ENCODE results near the gene MOB1B.
A peak's percentile ranks its signal among the peaks of the same experiment; 100 is the strongest.

Gene MOB1B

GRCh38 chr4:70868778-70869177, 33.4 kb upstream of the MOB1B start:
- Histone ChIP-seq H3K4me1 (ENCODE audit: control insufficient read depth, low read depth, low read length) (no peaks in the 10 kb centered on the region), H2BK5ac (ENCODE audit: low read length) (no peak overlapping the region), H3K56ac (ENCODE audit: low read length) (no peak overlapping the region), H3K36me3 (ENCODE audit: control insufficient read depth, insufficient read depth, low read length) (no peaks in the 10 kb centered on the region), H4K8ac (ENCODE audit: low read depth, low read length) (no peak overlapping the region), H3K4me2 (ENCODE audit: low read length) (no peak overlapping the region), H3K9ac (ENCODE audit: low read length) (no peak overlapping the region), H2BK15ac (replicated peaks; ENCODE audit: low read depth) (no peak overlapping the region), H3K18ac (ENCODE audit: low read length) (no peak overlapping the region), H3K23ac (ENCODE audit: low read length) (no peak overlapping the region), H2BK120ac (ENCODE audit: low read depth, low read length) (no peak overlapping the region), H3K27me3 (ENCODE audit: insufficient read depth, low read length, poor library complexity) (no peaks in the 10 kb centered on the region), H4K5ac (ENCODE audit: low read length) (no peak overlapping the region), H3K79me1 (ENCODE audit: low read length) (no peaks in the 10 kb centered on the region), H3K4ac (ENCODE audit: low read depth, low read length) (no peak overlapping the region), H3K79me2 (ENCODE audit: control insufficient read depth, insufficient read depth, low read length) (no peaks in the 10 kb centered on the region), H2AK5ac (ENCODE audit: low read length) (no peak overlapping the region), H3K27ac (ENCODE audit: low read depth, low read length) (no peak overlapping the region), H3K4me3 (ENCODE audit: low read length) (no peak overlapping the region)
- DNase-seq: peak; percentile 20

DNA sequence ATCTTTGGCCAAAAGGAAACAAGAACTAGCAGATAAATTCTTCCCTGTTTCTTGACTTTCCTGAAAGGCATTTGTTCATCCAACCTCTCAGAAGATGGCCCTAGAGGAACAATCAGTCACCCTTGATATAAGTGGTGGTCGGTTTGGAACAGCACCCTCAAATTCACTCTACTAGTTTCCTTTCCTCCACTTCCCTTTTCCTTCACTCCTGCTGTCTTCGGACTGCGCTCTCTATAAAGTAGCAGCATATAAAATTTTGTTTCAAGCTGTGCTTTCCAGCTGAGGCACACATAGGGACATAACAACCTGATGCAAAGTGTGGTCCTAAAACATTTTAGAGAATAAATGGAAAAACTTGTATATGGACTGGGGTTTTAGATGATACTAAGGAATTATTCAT, 29.0 kb upstream of the MOB1B start:
- Histone ChIP-seq H2AK5ac (ENCODE audit: low read length) (no peak overlapping the region), H4K8ac (ENCODE audit: low read depth, low read length) (no peak overlapping the region), H3K27me3 (ENCODE audit: insufficient read depth, low read length, poor library complexity) (no peaks in the 10 kb centered on the region), H3K27ac (ENCODE audit: low read depth, low read length) (no peak overlapping the region), H3K79me1 (ENCODE audit: low read length) (no peaks in the 10 kb centered on the region), H3K4ac (ENCODE audit: low read depth, low read length) (no peak overlapping the region), H3K4me3 (ENCODE audit: low read length) (no peak overlapping the region), H3K4me2 (ENCODE audit: low read length) (no peak overlapping the region), H2BK15ac (replicated peaks; ENCODE audit: low read depth) (no peak overlapping the region), H3K79me2 (ENCODE audit: control insufficient read depth, insufficient read depth, low read length) (no peaks in the 10 kb centered on the region), H3K23ac (ENCODE audit: low read length) (no peak overlapping the region), H2BK120ac (ENCODE audit: low read depth, low read length) (no peak overlapping the region), H3K56ac (ENCODE audit: low read length) (no peak overlapping the region), H3K36me3 (ENCODE audit: control insufficient read depth, insufficient read depth, low read length) (no peaks in the 10 kb centered on the region), H3K9ac (ENCODE audit: low read length) (no peak overlapping the region), H4K5ac (ENCODE audit: low read length) (no peak overlapping the region), H3K18ac (ENCODE audit: low read length) (no peak overlapping the region), H2BK5ac (ENCODE audit: low read length) (no peak overlapping the region), H3K4me1 (ENCODE audit: control insufficient read depth, low read depth, low read length) (no peaks in the 10 kb centered on the region)
- no peak for DNase-seq
- no CpG with 5 or more reads among the region's 3 CpGs for WGBS (ENCODE audit: extremely low coverage, insufficient coverage, low lambda C conversion rate)

DNA sequence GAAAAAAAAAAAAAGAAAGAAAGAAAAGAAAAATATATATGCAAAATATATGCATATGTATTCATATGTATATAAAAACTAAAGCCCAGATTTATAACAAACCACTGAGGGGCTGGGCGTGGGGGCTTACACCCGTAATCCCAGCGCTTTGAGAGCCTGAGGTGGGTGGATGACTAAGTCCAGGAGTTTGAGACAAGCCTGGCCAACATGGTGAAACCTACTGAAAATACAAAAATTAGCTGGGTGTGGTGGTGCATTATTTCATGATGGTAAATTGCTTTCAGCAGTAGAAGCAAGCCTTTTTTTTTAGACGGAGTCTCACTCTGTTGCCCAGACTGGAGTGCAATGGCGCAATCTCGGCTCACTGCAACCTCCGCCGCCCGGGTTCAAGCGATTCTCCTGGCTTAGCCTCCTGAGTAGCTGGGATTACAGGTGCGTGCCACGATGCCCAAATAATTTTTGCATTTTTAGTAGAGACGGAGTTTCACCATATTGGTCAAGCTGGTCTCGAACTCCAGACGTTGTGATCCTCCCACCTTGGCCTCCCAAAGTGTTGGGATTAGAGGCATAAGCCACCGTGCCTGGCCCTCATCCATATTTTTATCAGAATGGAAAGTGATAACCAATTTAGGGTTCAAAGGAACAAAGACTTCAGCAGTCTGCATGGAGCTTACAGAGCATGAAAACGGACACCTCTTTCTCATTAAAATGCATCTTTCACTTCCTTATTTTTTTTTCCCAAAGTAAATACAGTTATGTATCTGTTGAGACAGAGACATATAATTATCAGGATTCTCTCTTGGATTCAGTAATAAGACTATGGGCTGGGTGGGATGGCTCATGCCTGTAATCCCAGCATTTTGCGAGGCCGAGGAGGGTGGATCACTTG, 27.7 kb upstream of the MOB1B start:
- Histone ChIP-seq H3K4me1 (ENCODE audit: control insufficient read depth, low read depth, low read length) (no peaks in the 10 kb centered on the region), H2BK5ac (ENCODE audit: low read length) (no peak overlapping the region), H3K4me2 (ENCODE audit: low read length) (no peak overlapping the region), H3K36me3 (ENCODE audit: control insufficient read depth, insufficient read depth, low read length) (no peaks in the 10 kb centered on the region), H4K5ac (ENCODE audit: low read length) (no peak overlapping the region), H3K79me2 (ENCODE audit: control insufficient read depth, insufficient read depth, low read length) (no peaks in the 10 kb centered on the region), H4K8ac (ENCODE audit: low read depth, low read length) (no peak overlapping the region), H2BK15ac (replicated peaks; ENCODE audit: low read depth) (no peak overlapping the region), H3K9ac (ENCODE audit: low read length) (no peak overlapping the region), H3K56ac (ENCODE audit: low read length) (no peak overlapping the region), H3K27me3 (ENCODE audit: insufficient read depth, low read length, poor library complexity) (no peaks in the 10 kb centered on the region), H2AK5ac (ENCODE audit: low read length) (no peak overlapping the region), H3K23ac (ENCODE audit: low read length) (no peak overlapping the region), H3K4me3 (ENCODE audit: low read length) (no peak overlapping the region), H3K4ac (ENCODE audit: low read depth, low read length) (no peak overlapping the region), H3K79me1 (ENCODE audit: low read length) (no peaks in the 10 kb centered on the region), H3K18ac (ENCODE audit: low read length) (no peak overlapping the region), H3K27ac (ENCODE audit: low read depth, low read length) (no peak overlapping the region), H2BK120ac (ENCODE audit: low read depth, low read length) (no peak overlapping the region)
- no CpG with 5 or more reads among the region's 19 CpGs for WGBS (ENCODE audit: extremely low coverage, insufficient coverage, low lambda C conversion rate)
- no peak for DNase-seq

DNA sequence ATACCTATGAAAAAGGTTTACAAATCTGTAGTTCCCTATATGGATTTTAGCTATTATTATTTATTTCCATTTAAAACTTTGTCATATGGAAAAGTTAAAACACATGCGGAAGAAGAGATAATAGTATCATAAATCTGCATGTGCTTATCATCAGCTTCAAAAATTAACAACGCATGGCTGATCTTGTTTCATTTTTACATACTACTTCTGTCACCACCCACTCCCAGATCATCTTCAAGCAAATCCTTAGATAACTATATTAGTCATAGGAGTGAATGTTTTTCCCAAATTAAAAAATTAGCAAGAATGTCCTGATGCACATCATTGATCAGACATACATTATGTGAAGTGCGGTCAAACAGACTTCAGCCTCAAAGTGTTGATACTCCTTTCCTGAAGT, 24.6 kb upstream of the MOB1B start:
- H3K27me3 ChIP-seq (ENCODE audit: insufficient read depth, low read length, poor library complexity): no peaks in the 10 kb centered on the region
- no peak for DNase-seq
- no peak overlapping the region for H2BK120ac ChIP-seq (ENCODE audit: low read depth, low read length)
- H3K4me3 ChIP-seq (ENCODE audit: low read length): no peak overlapping the region
- H3K56ac ChIP-seq (ENCODE audit: low read length): no peak overlapping the region
- H3K4me2 ChIP-seq (ENCODE audit: low read length): no peak overlapping the region
- no peaks in the 10 kb centered on the region for H3K4me1 ChIP-seq (ENCODE audit: control insufficient read depth, low read depth, low read length)
- no CpG with 5 or more reads among the region's 3 CpGs for WGBS (ENCODE audit: extremely low coverage, insufficient coverage, low lambda C conversion rate)
- H4K5ac ChIP-seq (ENCODE audit: low read length): no peak overlapping the region
- H3K18ac ChIP-seq (ENCODE audit: low read length): no peak overlapping the region
- no peaks in the 10 kb centered on the region for H3K79me2 ChIP-seq (ENCODE audit: control insufficient read depth, insufficient read depth, low read length)
- no peak overlapping the region for H3K23ac ChIP-seq (ENCODE audit: low read length)
- H2BK5ac ChIP-seq (ENCODE audit: low read length): no peak overlapping the region
- H2BK15ac ChIP-seq (replicated peaks; ENCODE audit: low read depth): no peak overlapping the region
- H4K8ac ChIP-seq (ENCODE audit: low read depth, low read length): no peak overlapping the region
- no peaks in the 10 kb centered on the region for H3K36me3 ChIP-seq (ENCODE audit: control insufficient read depth, insufficient read depth, low read length)
- H2AK5ac ChIP-seq (ENCODE audit: low read length): no peak overlapping the region
- H3K9ac ChIP-seq (ENCODE audit: low read length): no peak overlapping the region
- no peak overlapping the region for H3K4ac ChIP-seq (ENCODE audit: low read depth, low read length)
- no peak overlapping the region for H3K27ac ChIP-seq (ENCODE audit: low read depth, low read length)
- no peaks in the 10 kb centered on the region for H3K79me1 ChIP-seq (ENCODE audit: low read length)

DNA sequence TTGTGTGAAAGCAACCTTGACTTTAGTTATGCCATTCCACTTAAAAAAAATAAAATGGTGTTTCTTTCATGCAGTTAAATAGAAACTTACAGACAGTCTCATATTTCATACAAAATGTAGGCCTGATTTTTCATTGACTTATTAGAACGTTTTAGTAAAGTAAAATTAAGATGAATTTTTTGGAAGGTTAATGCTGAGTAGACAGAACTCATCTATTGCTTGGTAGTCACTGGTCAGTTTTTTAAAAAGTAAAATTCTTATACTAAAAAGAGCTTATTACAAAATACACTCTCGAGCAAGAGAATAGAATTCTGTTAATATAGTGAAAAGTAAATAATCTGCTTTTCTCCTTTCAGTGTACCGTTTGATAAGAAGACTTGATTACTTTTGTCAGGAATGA, 21.4 kb upstream of the MOB1B start:
- no peaks in the 10 kb centered on the region for H3K79me2 ChIP-seq (ENCODE audit: control insufficient read depth, insufficient read depth, low read length)
- H3K27me3 ChIP-seq (ENCODE audit: insufficient read depth, low read length, poor library complexity): no peaks in the 10 kb centered on the region
- H3K23ac ChIP-seq (ENCODE audit: low read length): no peak overlapping the region
- no peak overlapping the region for H3K4ac ChIP-seq (ENCODE audit: low read depth, low read length)
- no peak overlapping the region for H4K5ac ChIP-seq (ENCODE audit: low read length)
- no peak overlapping the region for H2BK15ac ChIP-seq (replicated peaks; ENCODE audit: low read depth)
- no peaks in the 10 kb centered on the region for H3K79me1 ChIP-seq (ENCODE audit: low read length)
- no peak overlapping the region for H2BK120ac ChIP-seq (ENCODE audit: low read depth, low read length)
- no peak for DNase-seq
- H3K9ac ChIP-seq (ENCODE audit: low read length): no peak overlapping the region
- no peak overlapping the region for H2AK5ac ChIP-seq (ENCODE audit: low read length)
- no peak overlapping the region for H3K27ac ChIP-seq (ENCODE audit: low read depth, low read length)
- 100% methylated on average over 1 of the region's 3 CpGs for WGBS (ENCODE audit: extremely low coverage, insufficient coverage, low lambda C conversion rate)
- H3K4me2 ChIP-seq (ENCODE audit: low read length): no peak overlapping the region
- no peaks in the 10 kb centered on the region for H3K36me3 ChIP-seq (ENCODE audit: control insufficient read depth, insufficient read depth, low read length)
- H2BK5ac ChIP-seq (ENCODE audit: low read length): no peak overlapping the region
- H3K18ac ChIP-seq (ENCODE audit: low read length): no peak overlapping the region
- H4K8ac ChIP-seq (ENCODE audit: low read depth, low read length): no peak overlapping the region
- no peaks in the 10 kb centered on the region for H3K4me1 ChIP-seq (ENCODE audit: control insufficient read depth, low read depth, low read length)
- H3K4me3 ChIP-seq (ENCODE audit: low read length): no peak overlapping the region
- no peak overlapping the region for H3K56ac ChIP-seq (ENCODE audit: low read length)

GRCh38 chr4:70885174-70885573, 17.0 kb upstream of the MOB1B start:
- no peak overlapping the region for H3K18ac ChIP-seq (ENCODE audit: low read length)
- H3K56ac ChIP-seq (ENCODE audit: low read length): no peak overlapping the region
- H3K4me1 ChIP-seq (ENCODE audit: control insufficient read depth, low read depth, low read length): no peaks in the 10 kb centered on the region
- no peak overlapping the region for H3K27ac ChIP-seq (ENCODE audit: low read depth, low read length)
- H4K8ac ChIP-seq (ENCODE audit: low read depth, low read length): no peak overlapping the region
- no peaks in the 10 kb centered on the region for H3K79me2 ChIP-seq (ENCODE audit: control insufficient read depth, insufficient read depth, low read length)
- no peak overlapping the region for H2BK15ac ChIP-seq (replicated peaks; ENCODE audit: low read depth)
- H3K4me3 ChIP-seq (ENCODE audit: low read length): no peak overlapping the region
- no peak overlapping the region for H3K9ac ChIP-seq (ENCODE audit: low read length)
- no peak overlapping the region for H3K4me2 ChIP-seq (ENCODE audit: low read length)
- no peak overlapping the region for H2AK5ac ChIP-seq (ENCODE audit: low read length)
- no peaks in the 10 kb centered on the region for H3K79me1 ChIP-seq (ENCODE audit: low read length)
- no peak overlapping the region for H4K5ac ChIP-seq (ENCODE audit: low read length)
- H2BK5ac ChIP-seq (ENCODE audit: low read length): no peak overlapping the region
- H3K23ac ChIP-seq (ENCODE audit: low read length): no peak overlapping the region
- no peak overlapping the region for H2BK120ac ChIP-seq (ENCODE audit: low read depth, low read length)
- no CpG with 5 or more reads among the region's 6 CpGs for WGBS (ENCODE audit: extremely low coverage, insufficient coverage, low lambda C conversion rate)
- DNase-seq: no peak
- H3K4ac ChIP-seq (ENCODE audit: low read depth, low read length): no peak overlapping the region
- H3K27me3 ChIP-seq (ENCODE audit: insufficient read depth, low read length, poor library complexity): no peaks in the 10 kb centered on the region
- H3K36me3 ChIP-seq (ENCODE audit: control insufficient read depth, insufficient read depth, low read length): no peaks in the 10 kb centered on the region

Data from mesendoderm (in vitro differentiated cells).